Measurements from ENCODE around the gene LDLRAD3. TPM values are rescaled to one million over a fixed set of nuclear protein-coding genes. Genes with fewer than 3 reads are reported as not detected.

LDLRAD3 gene
- total RNA-seq, 1 donor from 2014 or later, result 21.6 TPM

DNA sequence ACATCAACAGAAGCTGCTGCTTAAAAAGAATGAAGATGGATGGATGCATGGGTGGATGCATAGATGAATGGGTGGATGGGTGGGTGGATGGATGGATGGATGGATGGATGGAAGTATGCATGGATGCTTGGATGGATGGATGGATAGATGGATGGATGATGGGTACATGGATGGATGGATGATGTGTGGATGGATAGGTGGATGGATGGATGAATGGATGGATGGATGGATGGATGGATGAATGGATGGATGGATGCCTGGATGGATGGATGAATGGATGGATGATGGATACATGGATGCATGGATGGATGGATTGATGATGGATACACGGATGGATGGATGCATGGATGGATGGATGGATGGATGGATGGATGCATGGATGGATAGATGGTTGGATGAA is 110.8 kb downstream of the LDLRAD3 start:
- intact Hi-C loops (cut with DNase I), result no loop called here
- no peak overlapping the region for H3K4me3 ChIP-seq

GRCh38 chr11:36056160-36056751 is 112.4 kb downstream of the LDLRAD3 start:
- intact Hi-C loops (cut with DNase I), result no loop called here
- Histone ChIP-seq H3K4me3 (no peak overlapping the region), H3K27me3 (no peaks in the 10 kb centered on the region), H3K4me1 (no peaks in the 10 kb centered on the region), H3K9me3 (no peaks in the 10 kb centered on the region), H3K36me3 (no peaks in the 10 kb centered on the region), H3K27ac (no peak overlapping the region)
- no peak for DNase-seq (ENCODE audit: low spot score in 2 of 2)
- peak in 1 of 3 experiments; percentile 18 for TF ChIP-seq CTCF (IDR thresholded peaks at IDR 0.05)

More for the DNA sequence above, 110.8 kb downstream of the LDLRAD3 start:
- H3K27me3 ChIP-seq, result no peaks in the 10 kb centered on the region
- no peak for TF ChIP-seq CTCF (IDR thresholded peaks at IDR 0.05)
- H3K27ac ChIP-seq, result no peak overlapping the region
- H3K9me3 ChIP-seq, result no peaks in the 10 kb centered on the region
- no peaks in the 10 kb centered on the region for H3K4me1 ChIP-seq
- H3K36me3 ChIP-seq, result no peaks in the 10 kb centered on the region
- no peak for DNase-seq (ENCODE audit: low spot score in 2 of 2)

DNA sequence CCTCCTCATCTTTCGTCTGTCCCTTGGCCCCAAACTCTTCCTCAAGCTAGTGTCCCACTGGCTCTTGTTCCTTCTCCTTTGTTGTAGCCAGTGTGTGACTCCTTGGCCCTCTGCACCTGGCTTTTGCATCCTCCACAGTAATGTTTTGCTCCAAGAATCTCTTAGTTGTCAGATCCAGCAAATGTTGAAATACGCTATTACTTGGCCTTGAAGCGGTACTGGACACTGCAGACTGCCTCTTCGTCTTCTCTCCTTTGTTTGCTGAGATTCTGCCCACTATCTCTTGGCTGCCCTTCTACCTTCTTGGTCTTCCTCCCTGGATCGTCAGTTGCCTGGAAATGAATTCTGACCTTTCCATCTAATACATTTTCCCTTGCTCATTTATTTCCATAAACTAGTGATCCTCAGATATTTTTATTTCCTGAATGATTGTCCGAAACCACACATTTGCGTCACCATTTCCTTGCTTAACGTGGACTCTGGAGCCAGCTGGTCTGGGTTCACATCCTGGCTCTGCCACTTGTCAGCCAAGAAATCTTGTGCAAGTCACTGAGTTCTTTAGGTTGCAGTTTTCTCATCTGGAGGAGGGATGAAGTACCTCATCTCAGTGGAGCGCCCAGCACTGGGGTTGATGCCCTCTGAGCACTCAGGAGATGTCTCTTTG is 113.6 kb downstream of the LDLRAD3 start:
- H3K4me1 ChIP-seq, result no peaks in the 10 kb centered on the region
- peak overlapping the region in 1 of 2 donors; percentile 27 for H3K27ac ChIP-seq
- H3K36me3 ChIP-seq, result no peaks in the 10 kb centered on the region
- TF ChIP-seq CTCF (IDR thresholded peaks at IDR 0.05), result no peak
- intact Hi-C loops (cut with DNase I), result no loop called here
- H3K27me3 ChIP-seq, result no peaks in the 10 kb centered on the region
- H3K9me3 ChIP-seq, result no peaks in the 10 kb centered on the region
- DNase-seq (ENCODE audit: low spot score in 2 of 2), result peak in 1 of 2 donors; percentile 74
- H3K4me3 ChIP-seq, result no peak overlapping the region

- H3K4me1 ChIP-seq, result no peaks in the 10 kb centered on the region
- H3K27ac ChIP-seq, result no peak overlapping the region
- no peaks in the 10 kb centered on the region for H3K9me3 ChIP-seq
- no peak overlapping the region for H3K4me3 ChIP-seq
- intact Hi-C loops (cut with DNase I), result no loop called here
- no peaks in the 10 kb centered on the region for H3K27me3 ChIP-seq
- no peaks in the 10 kb centered on the region for H3K36me3 ChIP-seq
- no peak for DNase-seq (ENCODE audit: low spot score in 2 of 2)
- no peak for TF ChIP-seq CTCF (IDR thresholded peaks at IDR 0.05)
Measured at GRCh38 chr11:36059660-36060059, 115.8 kb downstream of the LDLRAD3 start.

GRCh38 chr11:36060926-36061325 is 117.1 kb downstream of the LDLRAD3 start:
- no peak for DNase-seq (ENCODE audit: low spot score in 2 of 2)
- no peak overlapping the region for H3K27ac ChIP-seq
- H3K36me3 ChIP-seq, result no peaks in the 10 kb centered on the region
- H3K4me3 ChIP-seq, result no peak overlapping the region
- no peaks in the 10 kb centered on the region for H3K9me3 ChIP-seq
- H3K4me1 ChIP-seq, result no peaks in the 10 kb centered on the region
- intact Hi-C loops (cut with DNase I), result no loop called here
- H3K27me3 ChIP-seq, result no peaks in the 10 kb centered on the region
- TF ChIP-seq CTCF (IDR thresholded peaks at IDR 0.05), result no peak
